RWPE1 (cell line): ENCODE measurements around the gene SFMBT2.
"Not testable (repeated sequence)": the region's sequence is repeated elsewhere in the genome, so short reads cannot be mapped to it uniquely, and the experiment has no call there.

Source experiments
- CTCF ChIA-PET: fragments of 350-600 bp; sonication (Branson Sonifier 250); formaldehyde crosslinking; extraction: SDS; loops from one replicate; lab custom pipeline; 2021; lab: Yijun Ruan, JAX
- POLR2A ChIA-PET: fragments of 400-600 bp; formaldehyde crosslinking; extraction: SDS; loops from one replicate; lab custom pipeline; 2020; ENCODE audit warnings: antibody characterized with exemption; ENCODE audit not compliant: low non-redundant PET; lab: Yijun Ruan, JAX
- DNase-seq: peaks from one replicate; pipeline ENCODE4 v3.0.0; 2012; ENCODE audit warnings: low spot score
- H3K27ac ChIP-seq: fragments of 450-650 bp; 2 replicates; pipeline ENCODE4 v1.5.1; 2017
- CTCF ChIP-seq: fragments of 450-650 bp; conservative IDR thresholded peaks from 2 replicates; pipeline ENCODE4 v1.5.1; 2017; ENCODE audit warnings: low read depth, mild to moderate bottlenecking

Gene SFMBT2

GRCh38 chr10:7317786-7318446, 92.9 kb downstream of the SFMBT2 start:
- ChIA-PET CTCF (no interaction called here), POLR2A (no interaction called here)
- H3K27ac ChIP-seq, result no peak overlapping the region
- no peak for DNase-seq
- TF ChIP-seq CTCF, result no peak

DNA sequence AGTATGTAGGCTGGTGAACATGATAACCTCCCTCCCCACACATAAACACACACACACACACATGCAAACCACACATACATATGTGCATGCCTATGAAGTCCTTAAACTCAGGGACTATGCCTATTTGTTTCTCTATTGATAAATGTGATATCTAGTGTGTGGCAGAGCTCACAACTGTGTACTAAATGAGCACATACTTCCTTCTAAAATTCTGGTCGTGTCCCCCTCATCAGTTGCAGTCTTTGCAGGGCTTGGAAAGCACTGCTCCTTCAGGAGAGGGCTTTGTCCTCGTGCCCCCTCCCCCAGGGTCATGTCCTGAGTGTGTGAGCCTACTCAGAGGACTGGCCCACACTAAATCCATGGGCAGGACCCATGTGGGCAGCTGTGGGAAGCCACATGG, 94.0 kb downstream of the SFMBT2 start:
- DNase-seq, result no peak
- H3K27ac ChIP-seq, result no peak overlapping the region
- POLR2A ChIA-PET, result interaction anchor here (0.6 kb wide), 1 partner anchor 269 kb away, joined by 3 read pairs; no protein-coding TSS in a partner anchor
- CTCF ChIA-PET, result interaction anchor here (0.6 kb wide), 1 partner anchor 21 kb away, joined by 5 read pairs; no protein-coding TSS in a partner anchor
- no peak for TF ChIP-seq CTCF

DNA sequence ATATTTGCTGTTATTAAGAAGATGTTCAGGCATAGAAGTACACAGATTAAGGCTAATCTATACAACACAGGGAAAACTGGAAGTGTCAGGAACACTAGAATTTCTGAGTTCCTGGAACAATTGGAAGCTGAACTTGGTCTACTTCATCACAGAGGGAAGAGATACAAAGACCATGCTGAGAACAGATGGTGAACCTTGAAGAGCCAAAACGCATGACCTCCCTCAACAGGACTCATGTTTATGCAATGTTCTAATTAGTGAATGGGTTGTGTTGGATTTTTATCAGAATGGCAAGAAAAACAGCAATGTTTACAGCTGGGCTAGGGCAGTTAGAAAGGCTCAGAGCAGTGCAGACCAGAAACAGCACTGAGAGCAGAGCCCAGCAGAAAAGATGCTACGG, 94.9 kb downstream of the SFMBT2 start:
- TF ChIP-seq CTCF, result no peak
- no peak for DNase-seq
- ChIA-PET CTCF (no interaction called here), POLR2A (no interaction called here)
- H3K27ac ChIP-seq, result no peak overlapping the region

DNA sequence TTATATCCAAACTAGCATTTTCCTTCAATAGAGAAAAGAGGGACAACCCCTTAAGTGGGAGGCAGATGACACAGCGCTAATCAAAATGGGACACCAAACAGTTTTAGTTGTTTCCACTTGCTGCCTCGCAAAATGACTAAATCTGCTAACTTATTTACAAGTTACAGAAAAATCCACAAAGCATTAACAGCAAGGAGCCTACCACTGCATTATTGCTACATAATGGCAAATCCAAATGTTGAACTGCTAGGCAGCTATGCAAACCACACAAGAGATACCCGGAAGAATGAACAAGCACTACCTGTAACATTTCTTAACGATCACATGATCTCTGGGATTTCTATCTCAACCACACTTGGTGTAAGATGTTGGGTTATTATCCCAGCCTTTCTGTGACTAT, 96.7 kb downstream of the SFMBT2 start:
- TF ChIP-seq CTCF, result no peak
- ChIA-PET POLR2A (no interaction called here), CTCF (no interaction called here)
- no peak for DNase-seq
- H3K27ac ChIP-seq, result no peak overlapping the region

GRCh38 chr10:7312488-7312857, 98.4 kb downstream of the SFMBT2 start:
- no peak for DNase-seq
- CTCF ChIA-PET, result interaction anchor here (0.6 kb wide), 1 partner anchor 1110 kb away, joined by 4 read pairs; the partner anchor contains the start of gene PFKFB3
- POLR2A ChIA-PET, result no interaction called here
- TF ChIP-seq CTCF, result no peak
- no peak overlapping the region for H3K27ac ChIP-seq

DNA sequence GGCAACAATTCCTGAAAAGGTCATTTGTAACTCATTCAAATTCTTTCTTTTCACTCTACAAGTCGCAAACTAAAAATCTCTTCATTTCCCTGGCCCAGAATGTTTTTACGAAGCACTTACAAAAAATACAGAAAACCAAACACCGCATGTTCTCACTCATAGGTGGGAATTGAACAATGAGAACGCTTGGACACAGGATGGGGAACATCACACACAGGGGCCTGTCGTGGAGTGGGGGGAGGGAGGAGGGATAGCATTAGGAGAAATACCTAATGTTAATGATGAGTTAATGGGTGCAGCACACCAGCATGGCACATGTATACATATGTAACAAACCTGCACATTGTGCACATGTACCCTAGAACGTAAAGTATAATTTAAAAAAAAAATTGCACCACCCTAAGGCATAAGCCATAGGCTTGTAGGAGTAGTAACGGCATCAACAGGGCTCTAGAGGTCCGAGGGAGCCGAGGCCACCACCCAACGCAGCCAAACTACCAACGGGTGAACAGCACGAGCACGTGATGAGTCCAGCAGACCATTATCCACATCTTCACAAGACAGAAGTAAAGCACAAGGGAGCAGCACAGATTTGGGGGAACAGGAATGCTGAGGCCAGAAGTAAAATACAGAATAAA, 98.9 kb downstream of the SFMBT2 start:
- DNase-seq, POLR2A ChIA-PET, H3K27ac ChIP-seq: not testable (repeated sequence)
- CTCF ChIA-PET, result interaction anchor here (0.6 kb wide), 2 partner anchors 86 to 1109 kb away, joined by 4 to 5 read pairs; partner anchors contain the start of gene PFKFB3
